Activated CD8-positive, alpha-beta memory T cell treated with anti-CD3 and anti-CD28 coated beads, Interleukin-2, amount 50 U/mL, for 48 hours (primary cell): ENCODE results near the gene TEDC1.

Experiments used
- DNase-seq: peaks from one replicate; pipeline ENCODE4 v3.0.0-alpha.2; 2020

The TEDC1 gene

DNA sequence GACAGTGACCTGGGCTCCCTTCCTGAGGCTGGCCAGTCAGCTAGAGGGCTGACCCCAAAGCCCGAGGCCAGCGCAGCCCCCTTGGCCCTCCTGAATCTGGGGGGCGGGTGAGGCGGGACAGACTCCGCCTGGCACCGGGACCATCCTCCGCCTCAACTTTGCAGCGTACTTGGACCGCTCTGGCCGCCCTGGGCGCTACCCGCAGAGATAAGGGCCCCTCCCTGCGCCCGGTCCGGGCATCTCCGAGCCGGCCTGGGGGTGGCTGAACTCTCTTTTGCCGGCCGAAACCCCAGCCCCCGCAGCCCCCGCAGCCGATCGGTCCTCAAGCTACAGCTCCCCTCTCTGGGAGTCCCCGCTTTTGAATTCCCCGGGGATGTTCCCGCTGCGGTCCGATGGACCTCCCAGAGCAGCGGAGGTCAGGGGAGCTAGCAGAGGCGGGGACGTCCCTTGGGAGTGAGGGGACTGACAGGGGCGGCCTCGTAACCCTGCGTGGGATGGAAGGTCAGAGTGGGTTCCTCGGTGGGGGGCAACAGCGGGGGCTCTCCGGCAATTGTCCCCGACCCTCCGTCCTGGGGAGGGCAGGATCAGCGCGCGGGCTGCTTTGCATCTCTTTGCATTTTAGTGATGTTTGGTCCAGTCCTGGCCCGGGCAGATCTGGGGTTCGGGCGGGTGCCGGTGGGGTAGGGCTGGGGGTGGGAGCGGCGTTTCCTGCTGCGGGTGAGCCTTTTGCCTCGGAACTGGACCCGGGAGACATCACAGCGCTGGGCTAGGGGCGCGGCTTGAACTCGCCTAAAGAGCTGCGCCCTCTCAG is 4.7 kb upstream of the TEDC1 start, which contains the start of gene CRIP1:
CRIP1 (plus strand) TSS at position 724 of the 811 bp plus-strand sequence. CDS start 374 bp downstream, outside the sequence.
- no peak for DNase-seq

DNA sequence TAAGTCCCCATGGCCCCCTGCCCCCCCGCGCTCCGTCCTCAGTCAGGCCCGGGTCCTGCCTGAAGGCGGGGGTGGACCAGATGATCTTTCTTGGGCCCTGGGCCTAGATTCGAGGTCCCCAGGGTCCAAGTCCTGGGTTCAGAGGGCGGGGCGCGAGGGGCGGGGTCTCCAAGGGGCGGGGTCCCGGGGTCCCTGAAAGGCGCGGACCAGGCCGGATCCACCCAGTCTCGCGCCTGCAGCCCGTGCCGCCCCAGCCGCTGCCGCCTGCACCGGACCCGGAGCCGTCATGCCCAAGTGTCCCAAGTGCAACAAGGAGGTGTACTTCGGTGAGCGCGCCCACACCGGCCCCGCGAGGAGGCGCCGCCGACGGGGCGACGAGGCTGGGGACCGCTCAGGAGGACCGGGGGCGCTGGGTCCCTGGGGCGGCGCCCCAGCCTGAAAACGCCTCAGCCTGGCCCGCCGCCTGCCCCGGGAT is 4.0 kb upstream of the TEDC1 start:
- DNase-seq: peak; percentile 81

DNA sequence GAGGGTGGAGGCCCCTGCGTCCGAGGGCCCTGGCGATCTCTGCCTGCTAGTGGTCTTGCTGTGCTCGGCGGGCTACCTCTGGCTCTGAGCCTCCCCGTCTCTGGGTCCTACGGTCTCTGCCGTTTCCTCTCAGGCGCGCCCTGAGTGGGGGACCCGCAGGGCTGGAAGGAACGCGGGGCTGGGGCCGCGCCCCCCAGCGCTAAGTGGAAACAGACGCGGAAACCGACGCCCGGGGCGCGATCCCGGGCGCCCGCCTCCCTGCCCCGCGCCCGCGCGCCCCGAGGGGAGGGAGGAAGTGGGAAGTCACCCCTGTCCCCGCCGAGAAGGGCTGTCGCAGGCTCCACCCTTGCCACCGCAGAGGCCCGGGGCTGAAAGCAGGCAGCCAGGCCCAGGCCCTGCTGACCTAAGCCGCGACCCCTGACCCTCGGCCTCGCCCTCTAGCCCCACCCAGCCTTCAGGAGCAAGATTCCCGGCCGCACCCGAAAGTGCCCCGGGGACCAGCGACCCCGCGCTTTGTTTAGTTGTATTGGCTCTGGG is 3.5 kb upstream of the TEDC1 start:
- DNase-seq: peak; percentile 80

DNA sequence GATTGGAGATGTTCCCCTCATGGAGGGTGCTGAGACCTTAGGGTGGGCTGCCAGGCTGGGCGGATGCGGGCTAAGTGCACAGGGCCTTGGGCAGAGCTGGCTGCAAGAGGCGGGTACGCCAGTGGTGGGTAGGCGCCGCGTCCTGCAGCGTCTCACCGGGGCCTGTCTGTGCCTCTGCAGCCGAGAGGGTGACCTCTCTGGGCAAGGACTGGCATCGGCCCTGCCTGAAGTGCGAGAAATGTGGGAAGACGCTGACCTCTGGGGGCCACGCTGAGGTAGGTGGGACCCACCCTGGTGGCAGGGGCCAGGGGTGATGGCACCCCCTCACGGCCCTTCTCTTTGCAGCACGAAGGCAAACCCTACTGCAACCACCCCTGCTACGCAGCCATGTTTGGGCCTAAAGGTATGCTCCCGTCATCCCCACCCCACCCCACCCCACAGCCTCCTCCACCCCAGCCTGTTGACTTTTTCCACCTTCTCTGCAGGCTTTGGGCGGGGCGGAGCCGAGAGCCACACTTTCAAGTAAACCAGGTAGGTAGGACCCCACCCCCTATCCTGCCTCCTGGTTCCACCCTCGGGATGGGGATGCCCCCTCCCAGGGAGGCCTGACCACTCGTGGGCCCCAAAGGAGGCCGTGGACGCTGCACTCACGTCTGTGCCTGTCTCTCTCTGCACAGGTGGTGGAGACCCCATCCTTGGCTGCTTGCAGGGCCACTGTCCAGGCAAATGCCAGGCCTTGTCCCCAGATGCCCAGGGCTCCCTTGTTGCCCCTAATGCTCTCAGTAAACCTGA is 2.9 kb upstream of the TEDC1 start:
- DNase-seq: peak; percentile 72

DNA sequence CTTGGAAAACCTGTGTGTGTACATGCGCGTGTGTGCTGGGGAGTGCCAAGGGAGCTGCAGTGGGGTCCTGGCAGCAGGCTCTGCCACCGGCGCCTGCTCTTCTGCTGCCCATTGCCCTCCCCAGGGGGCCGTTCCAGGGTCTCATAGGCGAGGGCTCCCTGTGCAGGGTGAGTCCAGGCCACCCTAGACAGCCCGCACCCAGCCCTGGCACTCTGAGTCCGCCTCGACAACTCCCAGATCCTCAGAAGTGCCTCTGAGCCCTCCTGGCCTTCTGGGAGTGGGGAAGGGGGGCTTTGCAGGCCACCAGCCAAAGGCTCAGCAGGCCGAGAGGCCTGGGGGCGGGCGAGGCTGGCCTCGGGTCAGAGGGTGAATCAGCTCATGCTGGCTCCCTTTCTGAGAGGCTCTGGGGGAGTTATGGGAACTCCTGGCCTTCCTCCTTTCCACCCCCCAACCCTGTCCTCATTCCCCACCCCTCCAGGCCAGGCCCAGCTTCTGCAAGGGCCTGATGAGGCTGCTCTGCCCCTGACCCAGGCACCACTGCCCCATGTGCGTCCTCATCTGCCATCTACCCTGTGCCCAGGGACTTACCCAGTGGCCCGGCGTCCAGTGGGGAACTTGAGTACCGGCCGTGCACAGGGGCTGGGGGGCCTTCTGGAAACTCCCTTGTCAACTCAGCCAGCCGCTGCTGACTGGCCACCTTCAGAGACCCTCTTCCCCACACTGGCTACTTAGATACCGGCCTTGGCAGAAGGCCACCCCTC is 2.1 kb upstream of the TEDC1 start:
- no peak for DNase-seq

DNA sequence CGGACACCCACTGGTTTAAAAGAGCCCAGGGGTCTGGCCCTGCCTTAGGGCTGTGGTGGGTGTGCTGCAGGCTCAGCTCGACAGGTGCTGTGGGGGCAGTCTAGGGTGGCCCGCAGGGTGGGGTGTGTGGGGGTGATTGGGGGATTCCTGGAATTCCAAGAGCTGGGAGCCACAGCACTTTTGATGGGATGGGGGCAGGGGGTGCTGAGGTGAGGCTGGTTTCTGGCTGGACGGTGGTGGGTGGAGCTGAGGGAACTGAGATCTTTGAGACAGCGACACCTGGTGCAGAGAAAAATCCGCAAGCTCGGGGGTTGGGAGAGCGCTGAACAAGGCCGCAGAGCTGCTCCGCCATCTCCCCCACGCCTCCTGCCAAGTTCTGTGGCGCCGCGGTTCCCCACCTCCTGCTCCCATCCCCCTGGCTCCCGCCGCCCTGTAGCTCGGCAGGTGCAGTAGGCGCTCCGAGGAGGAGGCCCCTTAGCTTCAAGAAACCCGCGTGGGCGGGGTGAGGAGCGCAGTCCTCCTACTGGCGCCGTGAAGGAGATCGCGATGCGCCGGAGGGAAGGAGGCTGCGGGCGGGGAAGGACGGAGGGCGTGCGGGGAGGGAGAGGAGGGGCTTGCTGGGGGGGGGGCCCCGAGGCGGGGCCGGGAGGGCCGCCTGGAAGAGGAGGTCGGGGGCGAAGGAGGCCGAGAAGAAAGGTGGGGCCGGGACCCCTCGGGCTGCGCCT is 1.3 kb upstream of the TEDC1 start:
- DNase-seq: peak; percentile 89

DNA sequence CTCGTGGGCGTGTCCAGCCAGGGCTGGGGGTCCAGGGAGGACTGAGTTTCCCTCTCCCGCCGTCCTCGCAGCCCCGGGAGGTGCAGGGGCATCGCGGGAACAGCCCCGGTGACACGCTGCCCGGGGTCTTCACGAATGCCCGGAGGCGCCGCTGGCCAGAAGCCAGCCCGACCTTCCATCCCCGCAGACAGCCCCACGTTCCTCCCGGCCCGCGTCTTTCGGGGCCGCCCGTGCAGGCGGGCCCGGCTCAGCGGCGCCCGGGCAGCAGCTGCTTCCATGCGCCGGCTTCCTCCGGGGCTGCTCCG is 827 bp upstream of the TEDC1 start:
- no peak for DNase-seq

DNA sequence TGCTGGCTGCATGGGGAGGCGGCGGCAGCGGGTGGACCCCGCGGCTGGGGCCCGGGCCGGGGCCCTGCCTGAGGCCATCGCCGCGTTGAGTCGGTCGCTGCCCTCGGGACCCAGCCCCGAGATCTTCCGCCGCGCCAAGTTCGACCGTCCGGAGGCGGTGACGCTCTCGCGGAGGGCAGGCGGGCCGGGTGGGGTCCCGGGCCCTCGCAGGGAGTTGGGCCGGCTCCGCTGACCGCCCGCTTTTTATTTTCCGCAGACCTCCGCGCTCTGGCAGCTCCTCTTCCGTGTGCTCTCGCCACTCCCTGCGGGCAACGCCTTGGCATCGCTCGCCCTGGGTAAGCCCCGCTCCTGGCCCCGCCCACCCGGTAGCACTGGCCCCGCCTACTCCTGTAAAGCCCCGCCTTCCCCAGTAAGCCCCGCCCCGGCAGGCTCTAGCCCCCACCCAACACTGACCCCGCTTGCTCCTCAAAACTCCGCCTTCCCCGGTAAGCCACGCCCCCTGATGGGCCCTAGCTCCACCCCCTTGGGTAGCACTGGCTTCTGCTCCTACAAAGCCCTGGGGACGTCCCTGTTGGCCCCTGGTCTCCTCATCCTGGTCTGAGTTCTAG is 424 bp downstream of the TEDC1 start:
- DNase-seq: peak; percentile 98

DNA sequence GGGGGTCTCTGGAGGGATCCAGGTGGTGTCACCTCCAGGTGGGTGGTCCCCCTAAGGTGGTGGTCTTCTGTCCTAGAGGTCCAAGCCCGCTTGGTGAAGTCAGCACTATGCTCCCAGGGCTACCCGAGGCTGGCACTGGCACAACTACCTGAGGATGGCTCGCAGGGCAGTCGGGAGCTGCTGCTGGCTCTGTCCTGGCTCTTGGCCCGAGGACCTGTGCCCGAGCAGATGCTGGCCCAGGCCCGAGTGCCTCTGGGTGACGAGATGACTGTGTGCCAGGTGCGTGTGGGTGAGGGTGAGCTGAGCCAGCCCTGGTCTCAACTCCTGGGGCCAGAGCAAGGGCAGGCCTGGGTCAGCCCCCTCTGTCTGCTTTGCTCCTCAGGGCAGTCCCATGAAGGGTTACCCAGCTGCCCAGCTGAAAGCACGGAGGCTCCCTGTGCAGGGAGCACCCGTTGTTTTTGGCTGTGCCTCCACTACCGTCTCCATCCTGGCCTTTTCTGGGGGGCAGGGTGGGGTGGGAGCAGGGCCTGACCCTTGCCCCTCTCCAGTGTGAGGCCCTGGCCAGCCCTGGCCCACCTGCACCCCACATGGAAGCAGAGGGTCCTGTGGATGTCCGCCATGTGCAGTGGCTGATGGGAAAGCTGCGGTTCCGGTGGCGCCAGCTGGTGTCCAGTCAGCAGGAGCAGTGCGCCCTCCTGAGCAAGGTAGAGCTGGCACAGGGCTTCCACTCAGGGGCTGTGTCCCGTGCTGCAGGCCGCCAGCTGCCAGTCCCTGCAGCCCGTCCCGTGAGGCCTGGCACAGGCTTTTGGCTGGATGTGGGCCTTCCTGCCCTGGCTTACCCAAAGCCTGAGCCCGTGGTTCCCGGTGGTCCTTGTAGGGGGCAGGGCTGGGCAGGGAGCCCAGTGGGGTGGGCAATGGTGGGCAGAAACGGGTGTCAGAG is 1.3 kb downstream of the TEDC1 start:
- DNase-seq: no peak

DNA sequence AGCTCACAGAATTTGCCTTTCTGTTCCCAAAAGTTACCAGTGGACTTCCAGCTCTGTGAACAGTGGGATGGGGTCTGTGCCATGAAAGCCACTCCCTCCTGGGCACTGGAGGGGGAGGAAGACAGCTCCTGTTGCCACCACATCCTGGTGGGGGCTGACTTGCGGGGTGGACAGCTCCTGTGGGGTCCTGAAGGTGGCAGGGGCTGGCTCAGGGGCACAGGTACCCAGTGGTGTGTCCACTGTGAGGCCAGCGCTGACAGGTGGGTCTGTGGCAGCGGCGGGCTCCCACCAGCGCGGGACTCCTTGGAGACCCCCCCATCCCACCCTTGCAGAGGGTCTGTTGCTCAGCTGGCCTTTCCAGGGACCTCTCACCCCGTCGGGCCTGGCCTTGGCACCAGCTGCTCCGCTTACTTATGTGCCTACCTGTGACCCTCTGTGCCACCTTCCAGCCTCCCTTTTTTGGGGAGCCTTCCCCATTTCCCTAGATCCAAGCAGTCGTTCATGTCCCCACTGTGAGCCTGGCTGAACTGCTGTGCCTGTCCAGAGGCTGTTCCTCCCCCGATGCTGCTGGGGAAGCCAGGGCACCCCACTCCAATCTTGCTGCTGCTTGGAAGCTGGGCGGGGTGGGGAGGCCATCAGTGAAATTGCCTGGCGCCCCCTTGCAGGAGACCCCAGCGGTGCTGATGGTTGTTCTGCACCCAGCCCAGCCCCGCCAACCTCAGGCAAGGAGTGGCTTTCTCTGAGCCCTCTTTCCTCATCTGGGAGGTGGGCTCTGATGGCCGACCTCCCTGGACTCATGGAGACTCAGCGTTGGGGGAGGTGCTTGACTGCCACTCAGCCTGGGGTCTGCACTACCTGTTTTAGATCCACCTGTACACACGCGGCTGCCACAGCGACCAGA is 2.2 kb downstream of the TEDC1 start:
- no peak for DNase-seq

DNA sequence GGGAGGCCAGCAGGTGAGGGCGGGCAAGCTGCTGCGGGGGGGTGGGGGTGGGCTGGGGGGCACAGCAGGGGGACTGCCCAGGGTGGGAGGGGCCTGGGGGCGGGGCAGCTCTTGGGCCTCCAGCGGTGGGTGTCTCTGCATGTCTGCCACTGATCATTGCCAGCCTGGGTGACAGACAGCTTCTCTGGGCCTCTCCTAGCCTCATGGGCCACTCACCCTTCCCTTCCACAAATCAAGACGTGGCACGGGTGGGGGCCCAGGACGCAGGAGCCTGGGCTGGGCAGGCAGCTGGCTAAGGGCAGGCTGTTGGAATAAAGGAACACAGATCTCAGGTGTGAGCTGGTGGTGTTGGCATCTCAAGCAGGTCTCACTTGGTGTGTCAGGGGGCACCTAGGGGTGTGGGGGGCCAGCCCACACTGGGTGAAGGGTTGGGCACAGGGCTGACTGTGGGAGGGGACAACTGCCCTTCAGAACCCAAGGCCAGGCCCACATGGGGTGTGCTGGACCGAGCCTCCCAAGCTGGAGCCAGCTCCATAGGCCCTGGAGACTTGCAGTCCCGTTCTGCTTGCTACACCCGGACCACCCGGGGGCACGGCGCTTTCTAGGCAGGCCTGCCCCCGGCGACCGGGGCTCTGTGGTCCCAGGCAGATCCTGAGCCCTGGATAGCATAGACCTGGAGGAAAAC is 3.0 kb downstream of the TEDC1 start:
- DNase-seq: no peak

DNA sequence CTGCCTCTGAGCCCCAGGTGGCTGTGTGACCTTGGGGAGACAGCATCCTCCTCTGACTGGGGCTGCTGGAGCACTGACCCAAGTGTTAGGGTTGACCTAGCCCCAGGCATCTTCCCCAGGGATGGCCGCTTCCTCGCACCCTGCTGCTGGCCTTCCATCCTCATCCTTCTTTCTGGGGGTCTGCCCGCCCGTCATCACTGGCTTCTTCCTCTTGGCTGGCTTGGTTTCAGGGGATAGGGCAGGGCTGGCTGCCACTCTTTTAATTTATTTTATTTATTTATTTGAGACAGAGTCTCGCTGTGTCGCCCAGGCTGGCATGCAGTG is 3.5 kb downstream of the TEDC1 start:
- no peak for DNase-seq

DNA sequence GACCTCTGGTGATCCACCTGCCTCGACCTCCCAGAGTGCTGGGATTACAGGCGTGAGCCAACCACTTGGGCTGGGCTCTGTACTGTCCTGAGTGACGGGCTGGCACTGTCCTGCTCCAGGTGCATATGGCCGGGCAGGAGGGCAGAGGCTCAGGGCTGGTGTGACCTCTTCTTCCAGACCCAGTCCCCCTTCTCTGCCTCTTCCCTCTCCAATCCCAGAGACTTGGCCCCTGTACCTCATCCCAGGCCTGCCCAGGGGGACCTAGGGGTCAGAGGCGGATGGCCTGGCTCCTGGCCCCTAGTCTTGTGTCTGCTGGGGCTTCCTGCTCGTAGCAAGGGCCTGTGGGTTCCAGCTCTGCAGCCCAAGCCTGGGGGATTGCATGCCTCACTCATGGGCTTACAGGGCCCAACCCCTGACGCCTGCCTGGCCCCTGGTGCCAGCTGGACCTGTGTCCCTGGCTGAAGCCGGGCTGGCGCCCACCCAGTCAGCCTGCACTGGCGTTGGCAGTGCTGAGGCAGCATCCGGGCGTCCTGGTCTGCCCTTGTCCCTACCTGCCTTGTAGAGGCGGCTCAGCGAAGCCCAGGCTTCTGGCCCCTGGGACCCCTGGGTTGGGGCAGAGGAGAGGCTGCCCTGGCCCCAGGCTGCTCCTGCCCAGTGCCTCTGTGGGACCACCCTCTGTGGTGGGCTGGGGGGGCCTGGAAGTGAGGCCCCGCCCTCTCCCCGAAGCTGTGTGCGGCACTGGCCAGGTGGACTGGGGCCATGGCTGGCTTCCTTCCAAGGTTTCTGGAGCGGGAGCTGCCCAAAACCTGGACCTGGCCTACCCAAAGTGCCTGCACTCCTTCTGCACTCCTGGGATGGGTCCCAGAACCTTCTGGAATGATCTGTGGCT is 4.3 kb downstream of the TEDC1 start:
- no peak for DNase-seq

DNA sequence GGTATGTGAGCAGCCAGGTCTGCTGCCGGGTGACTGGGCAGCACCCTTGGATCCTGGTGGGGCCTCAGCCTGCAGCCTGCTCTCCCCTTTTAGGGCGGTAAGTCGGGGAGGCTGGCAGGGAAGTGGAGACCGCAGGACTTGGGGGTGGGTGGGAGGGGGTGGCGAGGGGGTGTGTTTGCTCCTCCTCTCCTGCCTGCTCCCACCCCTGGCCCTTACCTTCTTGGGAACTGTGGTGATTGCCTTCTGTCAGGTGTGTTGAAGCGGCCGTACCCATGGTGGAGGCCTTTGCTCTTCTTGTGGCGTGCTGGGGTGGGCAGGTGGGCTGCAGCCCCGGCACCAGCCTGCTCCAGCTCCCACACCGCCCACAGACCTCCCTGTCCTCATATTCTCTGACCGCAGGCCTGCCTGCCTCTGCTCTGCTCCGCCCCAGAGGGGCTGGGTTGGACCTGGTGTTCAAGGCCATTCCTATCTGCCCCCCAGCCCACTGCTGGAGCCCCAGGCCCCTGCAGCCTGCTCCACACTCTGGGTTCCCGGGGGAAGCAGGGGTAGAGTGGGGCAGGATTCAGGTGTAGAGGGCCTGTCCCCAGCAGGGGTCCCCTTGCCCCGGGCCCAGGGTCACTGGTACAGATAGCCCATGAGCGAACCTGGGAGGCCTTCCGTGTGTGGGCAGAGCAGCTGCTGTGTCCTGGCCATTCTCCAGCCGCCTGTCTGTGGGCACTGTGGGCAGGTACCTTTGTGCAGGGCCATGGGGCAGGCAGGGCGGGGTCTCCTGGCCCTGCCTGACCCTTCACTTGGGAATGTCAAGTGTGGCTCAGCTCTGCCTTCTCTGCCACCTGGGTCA is 5.2 kb downstream of the TEDC1 start:
- no peak for DNase-seq

DNA sequence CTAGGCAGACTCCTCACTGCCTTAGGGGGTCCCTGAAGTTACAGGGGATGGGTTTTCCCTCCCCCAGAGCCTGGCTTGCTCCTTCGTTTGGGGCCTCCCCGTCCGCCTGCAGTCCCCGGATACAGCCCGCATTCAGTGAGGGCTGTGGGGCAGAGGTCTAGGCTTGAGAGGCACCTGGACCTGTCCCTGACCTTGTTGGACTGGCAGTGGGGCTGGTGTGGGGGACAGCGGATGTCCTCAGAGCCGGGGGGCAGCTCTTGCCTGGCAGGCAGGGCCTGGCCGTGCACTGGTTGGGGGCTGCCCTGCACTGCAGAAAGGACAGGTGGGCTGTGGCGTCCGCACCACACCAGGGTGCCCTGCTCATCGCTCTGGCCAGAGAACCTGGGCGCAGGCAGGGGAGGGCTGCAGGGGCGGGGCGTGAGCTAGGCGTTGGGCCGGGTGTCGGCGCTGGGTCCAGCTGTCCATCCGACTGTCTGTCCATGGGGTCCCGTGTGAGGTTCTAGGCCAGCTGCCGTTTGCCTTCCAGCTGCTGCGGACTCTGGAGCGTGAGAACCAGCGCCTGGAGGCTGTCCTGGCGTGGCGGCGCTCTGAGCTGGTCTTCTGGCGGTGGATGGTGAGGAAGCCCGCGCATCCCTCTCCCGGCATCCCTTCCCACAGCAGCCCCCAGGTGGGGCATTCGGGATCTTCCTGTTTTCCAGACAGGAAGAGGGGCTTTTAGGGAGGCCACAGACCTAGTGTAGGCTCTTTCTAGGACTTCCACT is 6.0 kb downstream of the TEDC1 start:
- peak; percentile 52 for DNase-seq

DNA sequence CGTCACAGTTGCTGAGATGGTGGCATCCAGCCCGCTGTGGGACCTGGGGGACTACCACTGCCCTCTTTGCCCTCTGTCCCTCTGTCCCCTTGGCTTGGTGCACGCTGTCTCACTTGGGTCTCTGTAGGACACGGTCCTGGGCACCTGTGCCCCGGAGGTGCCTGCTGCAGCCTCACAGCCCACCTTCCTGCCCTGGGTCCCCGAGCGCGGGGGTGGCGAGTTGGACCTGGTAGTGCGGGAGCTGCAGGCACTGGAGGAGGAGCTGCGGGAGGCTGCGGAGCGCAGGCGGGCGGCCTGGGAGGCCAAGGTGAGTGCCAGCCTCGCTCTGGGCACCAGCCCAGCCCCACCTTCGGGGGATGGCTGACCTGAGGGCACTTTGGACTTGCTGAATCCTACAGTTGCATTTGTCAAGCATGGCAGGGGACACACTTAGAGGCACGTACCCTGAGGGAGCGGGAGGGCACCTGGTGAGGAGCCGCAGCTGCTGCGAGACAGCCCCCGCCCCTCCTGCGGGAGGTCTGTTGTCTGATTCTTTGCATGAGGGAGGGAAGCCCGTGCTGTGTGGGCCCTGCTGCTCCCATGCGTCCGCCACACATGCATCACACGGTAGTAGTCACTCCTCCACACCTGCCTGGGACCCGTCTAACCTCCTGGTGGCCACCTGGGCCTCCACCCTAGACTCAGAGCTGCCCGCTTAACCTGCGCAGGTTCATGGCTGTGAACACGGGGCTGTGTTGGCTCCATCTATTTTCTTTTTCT is 6.8 kb downstream of the TEDC1 start:
- DNase-seq: no peak
